Natural killer cell (primary cell): ENCODE results near the gene KRT82. TPM values are rescaled to one million over a fixed set of nuclear protein-coding genes. Genes with fewer than 3 reads are reported as not detected.

Experiments used
- ATAC-seq, 3 donors: fragments of 150-1000 bp in 2 of 3; fragments of 200-7000 bp in 1 of 3; cut with Tn5 transposase; 1 replicate in 1 of 3; 2 replicates in 2 of 3; pipeline ENCODE4 v1.10.0; 2021; ENCODE audit warnings: mild to moderate bottlenecking in 2 of 3, moderate library complexity in 2 of 3
- DNase-seq, 2 donors: peaks; one replicate each; pipeline versions ENCODE4 v3.0.0 to v3.0.0-alpha.2; 2013 to 2021; ENCODE audit warnings: mixed read lengths in 1 of 2
- H3K27ac ChIP-seq: one replicate; pipeline ENCODE4 v1.5.1; 2013; ENCODE audit warnings: mild to moderate bottlenecking, low read length
- H3K27me3 ChIP-seq: one replicate; pipeline ENCODE4 v1.6.1; 2013; ENCODE audit warnings: low read length; ENCODE audit not compliant: control insufficient read depth, insufficient read depth
- H3K36me3 ChIP-seq: one replicate; pipeline ENCODE4 v1.6.1; 2013; ENCODE audit warnings: low read length; ENCODE audit not compliant: control insufficient read depth, insufficient read depth
- H3K4me1 ChIP-seq: one replicate; pipeline ENCODE4 v1.6.1; 2013; ENCODE audit warnings: low read length; ENCODE audit not compliant: control insufficient read depth, insufficient read depth
- H3K4me3 ChIP-seq: one replicate; pipeline ENCODE4 v1.5.1; 2013; ENCODE audit warnings: low read length
- H3K9me3 ChIP-seq: one replicate; pipeline ENCODE4 v1.6.1; 2013; ENCODE audit warnings: low read length; ENCODE audit not compliant: control insufficient read depth, insufficient read depth
- H3K27ac Mint-ChIP-seq, 2 donors: one replicate each; pipeline ENCODE4 v1.8.0; 2022; ENCODE audit warnings: mild to moderate bottlenecking in 2 of 2, mixed read lengths in 2 of 2, moderate library complexity in 1 of 2
- H3K27me3 Mint-ChIP-seq, 2 donors: one replicate each; pipeline ENCODE4 v1.8.0; 2022; ENCODE audit warnings: low read depth in 2 of 2, mixed read lengths in 2 of 2
- H3K36me3 Mint-ChIP-seq: one replicate; pipeline ENCODE4 v1.8.0; 2022; ENCODE audit warnings: mixed read lengths
- H3K4me1 Mint-ChIP-seq, 2 donors: one replicate each; pipeline ENCODE4 v1.8.0; 2022; ENCODE audit warnings: mixed read lengths in 2 of 2
- H3K4me3 Mint-ChIP-seq: one replicate; pipeline ENCODE4 v1.8.0; 2022; ENCODE audit warnings: mild to moderate bottlenecking, moderate library complexity, mixed read lengths
- H3K9me3 Mint-ChIP-seq, 2 donors: one replicate each; pipeline ENCODE4 v1.8.0; 2022; ENCODE audit warnings: mixed read lengths in 2 of 2
- CTCF ChIP-seq: fragments of 200-600 bp; IDR thresholded peaks from one replicate; pipeline ENCODE4 v1.8.0; 2022; ENCODE audit warnings: antibody characterized with exemption
- WGBS: methylation state at CpG from one replicate; pipeline ENCODE4 v1.1.7; 2013; ENCODE audit warnings: missing lambda C conversion rate; ENCODE audit not compliant: insufficient coverage; 5-methylcytosine and 5-hydroxymethylcytosine counted together
- intact Hi-C: fragments of 100-400 bp; cut with micrococcal nuclease; formaldehyde crosslinking; loops from one replicate; pipeline ENCODE4 v1.14.2; 2022
- total RNA-seq, 4 donors: library from RNA; stranded (reverse); fragments of 120-200 nt in 1 of 4; gene quantifications; one replicate each; pipeline versions ENCODE4 v1.2.3 to v1.2.4, GENCODE V29; 2013 to 2022

KRT82 gene
- total RNA-seq: not detected
- not detected for total RNA-seq (2013)

GRCh38 chr12:52405922-52406385 is at the start of gene KRT82:
TSS of gene KRT82 (minus strand) at chr12:52406335. CDS start at chr12:52406277, 58 bp downstream.
- H3K4me1 ChIP-seq: no peaks in the 10 kb centered on the region
- intact Hi-C loops: no loop called here
- no peaks in the 10 kb centered on the region for H3K36me3 ChIP-seq
- Mint-ChIP-seq H3K27me3 (peaks cover 14 to 16% of the 10 kb centered on the region in 2 donors), H3K9me3 (no peaks in the 10 kb centered on the region), H3K4me1 (peaks cover 0 to 6% of the 10 kb centered on the region in 2 donors), H3K27ac (no peak within 1 kb of the TSS), H3K4me3 (no peak within 1 kb of the TSS), H3K36me3 (no peaks in the 10 kb centered on the region)
- H3K27me3 ChIP-seq: no peaks in the 10 kb centered on the region
- H3K9me3 ChIP-seq: no peaks in the 10 kb centered on the region
- 91% methylated on average over 14 of the region's 14 CpGs for WGBS
- DNase-seq (no peak), ATAC-seq (no peak)
- no peak within 1 kb of the TSS for H3K27ac ChIP-seq
- H3K4me3 ChIP-seq: no peak within 1 kb of the TSS
- no peak for TF ChIP-seq CTCF

GRCh38 chr12:52455821-52456220 is 49.7 kb upstream of the KRT82 start:
- no peak for DNase-seq
- Histone ChIP-seq H3K9me3 (no peaks in the 10 kb centered on the region), H3K36me3 (no peaks in the 10 kb centered on the region), H3K27ac (no peak overlapping the region), H3K4me1 (peaks cover 5% of the 10 kb centered on the region), H3K27me3 (peaks cover 4% of the 10 kb centered on the region), H3K4me3 (no peak overlapping the region)
- H3K36me3 Mint-ChIP-seq: no peaks in the 10 kb centered on the region
- no peak for TF ChIP-seq CTCF
- H3K9me3 Mint-ChIP-seq: no peaks in the 10 kb centered on the region
- H3K27ac Mint-ChIP-seq: no peak overlapping the region
- H3K4me1 Mint-ChIP-seq: peaks cover 20 to 21% of the 10 kb centered on the region in 2 donors
- no peak overlapping the region for H3K4me3 Mint-ChIP-seq
- no CpG with 5 or more reads among the region's 1 CpG for WGBS
- intact Hi-C loops: no loop called here
- no peak for ATAC-seq
- peaks cover 10 to 24% of the 10 kb centered on the region in 2 donors for H3K27me3 Mint-ChIP-seq

GRCh38 chr12:52454411-52455201 is 48.5 kb upstream of the KRT82 start:
- DNase-seq: no peak
- no peak for TF ChIP-seq CTCF
- Histone ChIP-seq H3K27ac (no peak overlapping the region), H3K4me1 (peaks cover 5% of the 10 kb centered on the region), H3K4me3 (no peak overlapping the region), H3K9me3 (no peaks in the 10 kb centered on the region), H3K27me3 (peaks cover 2% of the 10 kb centered on the region), H3K36me3 (no peaks in the 10 kb centered on the region)
- intact Hi-C loops: no loop called here
- Mint-ChIP-seq H3K4me1 (peaks cover 20 to 21% of the 10 kb centered on the region in 2 donors), H3K9me3 (no peaks in the 10 kb centered on the region), H3K27ac (no peak overlapping the region), H3K27me3 (peaks cover 8 to 27% of the 10 kb centered on the region in 2 donors), H3K4me3 (no peak overlapping the region), H3K36me3 (no peaks in the 10 kb centered on the region)
- ATAC-seq: peak in 1 of 3 donors; percentile 50
- WGBS: 76% methylated on average over 2 of the region's 3 CpGs
